ENCODE results near the gene STPG3. TPM values are rescaled to one million over a fixed set of nuclear protein-coding genes. Genes with fewer than 3 reads are reported as not detected.

STPG3 gene
- total and polyA plus RNA-seq, 9 of the 15 experiments (the other 6 are each of a cell fraction or from before 2014, with no cell fraction given): not detected

- no peak for TF ChIP-seq CHAMP1 (IDR thresholded peaks at IDR 0.05)
- TF ChIP-seq ZZZ3 (IDR thresholded peaks at IDR 0.05): no peak
- TF ChIP-seq EZH2 (IDR thresholded peaks at IDR 0.05; ENCODE audit: borderline replicate concordance, low read depth, low read length): no peak
- no peak for TF ChIP-seq ZNF830 (CRISPR knock-in tag; IDR thresholded peaks at IDR 0.05)
- no peak for TF ChIP-seq MYBL2 (IDR thresholded peaks at IDR 0.05; ENCODE audit: low read depth)
- no peak for TF ChIP-seq MYBL2 (CRISPR knock-in tag; IDR thresholded peaks at IDR 0.05; ENCODE audit: borderline replicate concordance)
- TF ChIP-seq TRIM28 (IDR thresholded peaks at IDR 0.05): no peak
- no peak for TF ChIP-seq SAP30 (IDR thresholded peaks at IDR 0.05; ENCODE audit: borderline replicate concordance, insufficient read depth, low read depth, low read length, poor library complexity, severe bottlenecking)
- TF ChIP-seq ZBTB12 (CRISPR knock-in tag; IDR thresholded peaks at IDR 0.05): no peak
- no peak for TF ChIP-seq U2AF1 (optimal IDR thresholded peaks at IDR 0.05; ENCODE audit: low read depth, low read length)
- no peak for TF ChIP-seq RBM25 (IDR thresholded peaks at IDR 0.05; ENCODE audit: low read depth, low read length, severe bottlenecking)
- TF ChIP-seq ZBTB34 (CRISPR knock-in tag; IDR thresholded peaks at IDR 0.05): no peak
- TF ChIP-seq EWSR1 (IDR thresholded peaks at IDR 0.05; ENCODE audit: borderline replicate concordance, low read depth, partially characterized antibody): no peak
- TF ChIP-seq KLF10 (CRISPR knock-in tag; IDR thresholded peaks at IDR 0.05): no peak
- no peak for TF ChIP-seq HNRNPUL1 (IDR thresholded peaks at IDR 0.05; ENCODE audit: low read length)
- no peak for TF ChIP-seq PRDM10 (IDR thresholded peaks at IDR 0.05; ENCODE audit: partially characterized antibody)
- TF ChIP-seq ZSCAN32 (CRISPR knock-in tag; IDR thresholded peaks at IDR 0.05): no peak
- peak; percentile 99 for TF ChIP-seq SAFB (IDR thresholded peaks at IDR 0.05; ENCODE audit: borderline replicate concordance, low read depth, low read length)
- TF ChIP-seq MAFK (IDR thresholded peaks at IDR 0.05; ENCODE audit: low read length): no peak
- TF ChIP-seq TFAM (CRISPR knock-in tag; conservative IDR thresholded peaks at IDR 0.05): no peak
Observed at GRCh38 chr9:137302449-137303150, 51.5 kb downstream of the STPG3 start (continued).
